ENCODE data around the gene ANKRD17.

GRCh38 chr4:73197220-73197619 is 61.4 kb downstream of the ANKRD17 start:
- TF ChIP-seq POLR2A (IDR thresholded peaks at IDR 0.05; ENCODE audit: low read depth, low read length): no peak
- TF ChIP-seq RAD21 (IDR thresholded peaks at IDR 0.05; ENCODE audit: low read length): no peak
- no peak for TF ChIP-seq CTCF (conservative IDR thresholded peaks at IDR 0.05; ENCODE audit: low read depth, low read length)
- TF ChIP-seq RCOR1 (IDR thresholded peaks at IDR 0.05; ENCODE audit: insufficient replicate concordance, low read length): no peak
- no peak for TF ChIP-seq RFX5 (IDR thresholded peaks at IDR 0.05; ENCODE audit: low read depth, low read length)
- no peak for TF ChIP-seq ELK1 (IDR thresholded peaks at IDR 0.05; ENCODE audit: borderline replicate concordance, low read depth, low read length)
- no peak for TF ChIP-seq MAZ (IDR thresholded peaks at IDR 0.05; ENCODE audit: borderline replicate concordance, low read depth, low read length)
- no peak for TF ChIP-seq USF2 (IDR thresholded peaks at IDR 0.05; ENCODE audit: low read depth, low read length)
- no peak for TF ChIP-seq CHD1 (IDR thresholded peaks at IDR 0.05; ENCODE audit: low read depth, low read length)
- no peak for TF ChIP-seq SMC3 (IDR thresholded peaks at IDR 0.05; ENCODE audit: low read depth, low read length)
- no peak for TF ChIP-seq MXI1 (IDR thresholded peaks at IDR 0.05; ENCODE audit: borderline replicate concordance, low read depth, low read length)
- TF ChIP-seq FOS (IDR thresholded peaks at IDR 0.05; ENCODE audit: low read depth, low read length): no peak

All from IMR-90 (cell line).